ENCODE measurements around the gene EHF.

The EHF gene

GRCh38 chr11:34658071-34659015 lies 37.5 kb downstream of the EHF start:
- H3K27ac ChIP-seq, result no peak overlapping the region
- DNase-seq, result no peak
- no peak overlapping the region for H3K4me3 ChIP-seq
- no peaks in the 10 kb centered on the region for H3K4me1 ChIP-seq
- intact Hi-C loops (cut with DNase I; ENCODE audit: low total_unique reads), result no loop called here
- H3K27me3 ChIP-seq, result no peaks in the 10 kb centered on the region
- no peak for TF ChIP-seq CTCF (IDR thresholded peaks at IDR 0.05)
- no peaks in the 10 kb centered on the region for H3K36me3 ChIP-seq
- H3K9me3 ChIP-seq, result no peaks in the 10 kb centered on the region

- Histone ChIP-seq H3K9me3 (no peaks in the 10 kb centered on the region), H3K4me1 (no peaks in the 10 kb centered on the region), H3K27me3 (no peaks in the 10 kb centered on the region), H3K27ac (no peak overlapping the region), H3K4me3 (no peak overlapping the region), H3K36me3 (no peaks in the 10 kb centered on the region)
- DNase-seq, result no peak
- TF ChIP-seq CTCF (IDR thresholded peaks at IDR 0.05), result no peak
- intact Hi-C loops (cut with DNase I; ENCODE audit: low total_unique reads), result no loop called here
Measured at GRCh38 chr11:34659096-34659733, 38.3 kb downstream of the EHF start.

GRCh38 chr11:34665077-34665835 lies 44.4 kb downstream of the EHF start:
- Histone ChIP-seq H3K36me3 (no peaks in the 10 kb centered on the region), H3K4me3 (no peak overlapping the region), H3K9me3 (no peaks in the 10 kb centered on the region), H3K27ac (no peak overlapping the region), H3K4me1 (no peaks in the 10 kb centered on the region), H3K27me3 (peaks cover 0 to 9% of the 10 kb centered on the region in 2 donors)
- DNase-seq, result no peak
- intact Hi-C loops (cut with DNase I; ENCODE audit: low total_unique reads), result no loop called here
- no peak for TF ChIP-seq CTCF (IDR thresholded peaks at IDR 0.05)

- no peak overlapping the region for H3K4me3 ChIP-seq
- H3K27ac ChIP-seq, result no peak overlapping the region
- H3K27me3 ChIP-seq, result peaks cover 0 to 9% of the 10 kb centered on the region in 2 donors
- no peaks in the 10 kb centered on the region for H3K4me1 ChIP-seq
- DNase-seq, result no peak
- intact Hi-C loops (cut with DNase I; ENCODE audit: low total_unique reads), result no loop called here
- no peaks in the 10 kb centered on the region for H3K9me3 ChIP-seq
- TF ChIP-seq CTCF (IDR thresholded peaks at IDR 0.05), result no peak
- H3K36me3 ChIP-seq, result no peaks in the 10 kb centered on the region
Measured at GRCh38 chr11:34667810-34668582, 47.1 kb downstream of the EHF start.

GRCh38 chr11:34668583-34669053 lies 47.7 kb downstream of the EHF start:
- TF ChIP-seq CTCF (IDR thresholded peaks at IDR 0.05), result no peak
- H3K36me3 ChIP-seq, result no peaks in the 10 kb centered on the region
- no peaks in the 10 kb centered on the region for H3K9me3 ChIP-seq
- peaks cover 0 to 9% of the 10 kb centered on the region in 2 donors for H3K27me3 ChIP-seq
- intact Hi-C loops (cut with DNase I; ENCODE audit: low total_unique reads), result no loop called here
- H3K4me1 ChIP-seq, result no peaks in the 10 kb centered on the region
- H3K4me3 ChIP-seq, result no peak overlapping the region
- no peak for DNase-seq
- H3K27ac ChIP-seq, result no peak overlapping the region

All from tibial artery (tissue), 4 donors.